Panc1 (cell line): ENCODE measurements around the gene METTL22. TPM values are rescaled to one million over a fixed set of nuclear protein-coding genes. Genes with fewer than 3 reads are reported as not detected.

Experiments used
- ATAC-seq: fragments of 200-7000 bp; cut with Tn5 transposase; 2 replicates; pipeline ENCODE4 v1.9.1; 2020; ENCODE audit warnings: mild to moderate bottlenecking, moderate library complexity
- BruUV-seq: library from RNA; stranded (reverse); fragments of 400-500 nt; replicated peaks from 2 replicates; lab custom pipeline; 2021; lab: Mats Ljungman, UMichigan
- CTCF ChIA-PET: fragments of 300-600 bp; sonication (Branson Sonifier 250); formaldehyde crosslinking; loops from one replicate; lab custom pipeline; 2022; ENCODE audit warnings: antibody characterized with exemption; lab: Charles Lee
- POLR2A ChIA-PET: fragments of 300-600 bp; sonication (Branson Sonifier 250); formaldehyde crosslinking; loops from one replicate; lab custom pipeline; 2022; ENCODE audit warnings: antibody characterized with exemption; lab: Charles Lee
- DNase-seq: peaks from one replicate; pipeline ENCODE4 v3.0.0-alpha.2; 2010; ENCODE audit warnings: low read depth, low spot score
- H3K27ac ChIP-seq: 2 replicates; pipeline ENCODE4 v1.5.1; 2011; ENCODE audit warnings: mild to moderate bottlenecking, low read length, inconsistent platforms
- H3K27me3 ChIP-seq: fragments of 200-500 bp; sonication (Bioruptor generic); 2 replicates; pipeline ENCODE4 v1.6.0; 2014; ENCODE audit warnings: low read length, inconsistent platforms; ENCODE audit not compliant: control insufficient read depth, insufficient read depth
- H3K36me3 ChIP-seq: fragments of 200-500 bp; sonication (Bioruptor generic); 2 replicates; pipeline ENCODE4 v1.5.1; 2014; ENCODE audit warnings: inconsistent platforms, mild to moderate bottlenecking, low read length, moderate library complexity; ENCODE audit not compliant: control insufficient read depth, insufficient read depth
- H3K4me1 ChIP-seq: 2 replicates; pipeline ENCODE4 v1.5.1; 2011; ENCODE audit warnings: inconsistent platforms, mild to moderate bottlenecking, low read length, moderate library complexity; ENCODE audit not compliant: control insufficient read depth, insufficient read depth
- H3K4me3 ChIP-seq, 2 experiments: 2 replicates each; pipeline ENCODE4 v1.5.1; 2011 to 2012; ENCODE audit warnings: low read depth in 2 of 2, low read length in 2 of 2, mild to moderate bottlenecking in 2 of 2, inconsistent platforms in 1 of 2, moderate library complexity in 1 of 2
- H3K9me3 ChIP-seq: fragments of 200-500 bp; sonication (Bioruptor generic); 2 replicates; pipeline ENCODE4 v1.5.1; 2014; ENCODE audit warnings: low read depth, mild to moderate bottlenecking, inconsistent platforms, low read length, moderate library complexity; ENCODE audit not compliant: control insufficient read depth, insufficient read depth
- CTCF ChIP-seq: fragments of 450-650 bp; IDR thresholded peaks from 2 replicates; pipeline ENCODE4 v1.5.1; 2017; ENCODE audit warnings: mild to moderate bottlenecking
- POLR2AphosphoS5 ChIP-seq: IDR thresholded peaks from 2 replicates; pipeline ENCODE4 v1.6.1; 2012; ENCODE audit warnings: mild to moderate bottlenecking, low read depth, low read length, moderate library complexity
- REST ChIP-seq, 2 experiments: IDR thresholded peaks; 2 replicates each; pipeline ENCODE4 v1.6.1; 2011 to 2012; ENCODE audit warnings: low read depth in 2 of 2, control low read depth in 1 of 2, low read length in 1 of 2, mild to moderate bottlenecking in 1 of 2, moderate library complexity in 1 of 2; ENCODE audit not compliant: insufficient read depth in 1 of 2
- SIN3A ChIP-seq: IDR thresholded peaks from 2 replicates; pipeline ENCODE4 v1.6.1; 2012; ENCODE audit warnings: low read depth, mild to moderate bottlenecking, low read length, moderate library complexity, borderline replicate concordance; ENCODE audit not compliant: insufficient read depth
- TCF7L2 ChIP-seq: IDR thresholded peaks from 2 replicates; pipeline ENCODE4 v1.6.1; 2011; ENCODE audit warnings: mild to moderate bottlenecking, low read depth, low read length, inconsistent platforms
- in situ Hi-C: cut with HindIII; loops from 2 replicates; pipeline ENCODE4 v1.10.0; 2016; ENCODE audit warnings: low sequenced_read_pairs, low pct_unique_long_range_greater_than_20kb
- intact Hi-C: fragments of 100-400 bp; cut with micrococcal nuclease; formaldehyde crosslinking; loops from one replicate; pipeline ENCODE4 v1.10.0; 2022; ENCODE audit not compliant: unreplicated experiment
- total RNA-seq: library from RNA; stranded (reverse); gene quantifications from one replicate; pipeline ENCODE4 v1.2.1, GENCODE V29; 2021; ENCODE audit not compliant: unreplicated experiment

Gene METTL22
- total RNA-seq, 1 experiment from 2014 or later = 31.8 TPM

- TF ChIP-seq REST (IDR thresholded peaks at IDR 0.05; ENCODE audit: insufficient read depth in 1 of 2, low read depth in 2 of 2, low read length in 1 of 2) = no peak
- TF ChIP-seq TCF7L2 = no peak
- Histone ChIP-seq H3K36me3 (no peaks in the 10 kb centered on the region), H3K4me1 (no peaks in the 10 kb centered on the region), H3K4me3 (no peak overlapping the region), H3K27ac (no peak overlapping the region), H3K27me3 (0 out of 2 replicates have a peak, but pooled peaks cover 2% of the 10 kb centered on the region), H3K9me3 (peaks cover 8% of the 10 kb centered on the region; the same call in 1 of the 2 replicates)
- DNase-seq (no peak), ATAC-seq (no peak)
- ChIA-PET POLR2A (no interaction called here), CTCF (no interaction called here)
- intact Hi-C loops = no loop called here
- in situ Hi-C loops = no loop called here
- BruUV-seq = no TSS peak
Observed at GRCh38 chr16:8686879-8687278, 65.4 kb downstream of the METTL22 start.

GRCh38 chr16:8689686-8690085 lies 68.2 kb downstream of the METTL22 start:
- ATAC-seq (no peak), DNase-seq (no peak)
- BruUV-seq = no TSS peak
- intact Hi-C loops = no loop called here
- ChIA-PET POLR2A (no interaction called here), CTCF (no interaction called here)
- H3K4me3 ChIP-seq = no peak overlapping the region
- 0 out of 2 replicates have a peak, but pooled peaks cover 2% of the 10 kb centered on the region for H3K27me3 ChIP-seq
- in situ Hi-C loops = no loop called here
- H3K36me3 ChIP-seq = no peaks in the 10 kb centered on the region
- TF ChIP-seq REST (IDR thresholded peaks at IDR 0.05; ENCODE audit: insufficient read depth in 1 of 2, low read depth in 2 of 2, low read length in 1 of 2) (no peak), POLR2AphosphoS5 (no peak), SIN3A (no peak), CTCF (no peak), TCF7L2 (no peak)
- H3K4me1 ChIP-seq = no peaks in the 10 kb centered on the region
- H3K9me3 ChIP-seq = peaks cover 8% of the 10 kb centered on the region; the same call in 1 of the 2 replicates
- no peak overlapping the region for H3K27ac ChIP-seq
